ENCODE measurements around the gene MYO18A. TPM values are rescaled to one million over a fixed set of nuclear protein-coding genes. Genes with fewer than 3 reads are reported as not detected.

Gene MYO18A
- total and polyA plus RNA-seq, 2 of the 4 experiments (the other 2 are of a cell fraction) = 22.4 to 39.1 TPM

DNA sequence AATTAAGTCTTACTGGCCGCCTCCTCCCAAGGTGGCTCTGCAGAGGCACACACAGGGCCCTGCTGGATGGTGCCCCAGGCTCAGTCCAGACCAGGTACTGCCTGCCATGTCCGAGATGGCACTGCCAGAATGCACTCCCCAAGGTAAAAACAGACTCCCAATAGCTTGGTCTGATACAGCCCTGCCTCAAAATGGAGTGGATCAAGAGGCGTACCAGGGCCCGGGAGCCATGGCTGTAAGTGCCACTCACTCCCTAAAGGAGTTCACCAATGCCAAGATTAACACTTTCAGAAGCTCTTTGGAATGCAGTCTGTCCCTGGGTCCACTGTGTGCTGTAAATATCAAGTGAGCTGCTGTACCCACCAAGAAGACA lies 576 bp upstream of the MYO18A start:
- in situ Hi-C loops (cut with MboI; ENCODE audit: low sequenced_read_pairs) = no loop called here

More for the DNA sequence above, 576 bp upstream of the MYO18A start:
- H3K18ac ChIP-seq (ENCODE audit: low read depth, low read length) = peak overlapping the region; percentile 94
- 0 out of 2 replicates have a peak overlapping the region, but pooled peaks have one; percentile 0 for H2BK20ac ChIP-seq (ENCODE audit: low read depth, low read length)
- 0 out of 2 replicates have a peak, but pooled peaks cover 3% of the 10 kb centered on the region for H4K20me1 ChIP-seq (ENCODE audit: insufficient read depth, low read length)
- peak overlapping the region; percentile 91 for H2BK120ac ChIP-seq (ENCODE audit: low read depth, low read length)
- no peaks in the 10 kb centered on the region for H3K36me3 ChIP-seq (ENCODE audit: control insufficient read depth, insufficient read depth, low read length)
- H3K27ac ChIP-seq (ENCODE audit: insufficient read depth, low read length) = peak overlapping the region; percentile 84
- dilution Hi-C loops (cut with HindIII; ENCODE audit: low sequenced_read_pairs, unreplicated experiment) = no loop called here
- peak overlapping the region; percentile 96 for H2AFZ ChIP-seq (replicated peaks; ENCODE audit: low read length, poor library complexity)
- H3K4me2 ChIP-seq (ENCODE audit: low read depth, low read length) = peak overlapping the region; percentile 95
- peak overlapping the region; percentile 87 for H3K23ac ChIP-seq (ENCODE audit: low read depth, low read length)
- H2AK5ac ChIP-seq (ENCODE audit: low read depth, low read length) = peak overlapping the region; percentile 63
- ChIA-PET CTCF (interaction anchor here (1.0 to 3.8 kb wide), 14 partner anchors 9 to 111 kb away, joined by 3 to 25 read pairs (median 4); no protein-coding TSS in a partner anchor), POLR2A (ENCODE audit: unreplicated experiment) (interaction anchor here (1.3 kb wide), 2 partner anchors 12 to 32 kb away, joined by 3 to 5 read pairs; no protein-coding TSS in a partner anchor)
- WGBS, 2 experiments (ENCODE audit: extremely low coverage in 2 of 2, insufficient read length in 1 of 2) = 0% methylated on average over 1 of the region's 4 CpGs; no CpG with 5 or more reads in 1 of the 2 experiments
- no peak for ATAC-seq (ENCODE audit: low read depth)
- peak overlapping the region; percentile 34; the same call in 2 of the 3 replicates for H2BK15ac ChIP-seq (ENCODE audit: low read depth, low read length)
- no peak overlapping the region for H3K56ac ChIP-seq (ENCODE audit: extremely low read depth, insufficient read depth, low read length)
- H4K91ac ChIP-seq (ENCODE audit: insufficient read depth, low read depth, low read length) = peak overlapping the region; percentile 85; the same call in 1 of the 2 replicates
- H4K8ac ChIP-seq (ENCODE audit: low read depth in 2 of 2, low read length in 2 of 2) = peak overlapping the region; percentile 93 to 94
- H3K14ac ChIP-seq (replicated peaks; ENCODE audit: low read depth, low read length) = peak overlapping the region; percentile 82
- no peak for TF ChIP-seq NFE2L2 (IDR thresholded peaks at IDR 0.05; ENCODE audit: low read depth, low read length)
- no peak for TF ChIP-seq MAZ (IDR thresholded peaks at IDR 0.05; ENCODE audit: borderline replicate concordance, low read depth, low read length)
- TF ChIP-seq MAFK (IDR thresholded peaks at IDR 0.05; ENCODE audit: low read depth, low read length) = no peak
- TF ChIP-seq, protein P1, sequence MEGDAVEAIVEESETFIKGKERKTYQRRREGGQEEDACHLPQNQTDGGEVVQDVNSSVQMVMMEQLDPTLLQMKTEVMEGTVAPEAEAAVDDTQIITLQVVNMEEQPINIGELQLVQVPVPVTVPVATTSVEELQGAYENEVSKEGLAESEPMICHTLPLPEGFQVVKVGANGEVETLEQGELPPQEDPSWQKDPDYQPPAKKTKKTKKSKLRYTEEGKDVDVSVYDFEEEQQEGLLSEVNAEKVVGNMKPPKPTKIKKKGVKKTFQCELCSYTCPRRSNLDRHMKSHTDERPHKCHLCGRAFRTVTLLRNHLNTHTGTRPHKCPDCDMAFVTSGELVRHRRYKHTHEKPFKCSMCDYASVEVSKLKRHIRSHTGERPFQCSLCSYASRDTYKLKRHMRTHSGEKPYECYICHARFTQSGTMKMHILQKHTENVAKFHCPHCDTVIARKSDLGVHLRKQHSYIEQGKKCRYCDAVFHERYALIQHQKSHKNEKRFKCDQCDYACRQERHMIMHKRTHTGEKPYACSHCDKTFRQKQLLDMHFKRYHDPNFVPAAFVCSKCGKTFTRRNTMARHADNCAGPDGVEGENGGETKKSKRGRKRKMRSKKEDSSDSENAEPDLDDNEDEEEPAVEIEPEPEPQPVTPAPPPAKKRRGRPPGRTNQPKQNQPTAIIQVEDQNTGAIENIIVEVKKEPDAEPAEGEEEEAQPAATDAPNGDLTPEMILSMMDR (conservative IDR thresholded peaks at IDR 0.05; ENCODE audit: low read depth, low read length) = no peak
- no peak for TF ChIP-seq RCOR1 (IDR thresholded peaks at IDR 0.05; ENCODE audit: insufficient replicate concordance, low read length)
- TF ChIP-seq POLR2A (IDR thresholded peaks at IDR 0.05; ENCODE audit: low read depth, low read length) = no peak
- no peak for TF ChIP-seq MXI1 (IDR thresholded peaks at IDR 0.05; ENCODE audit: borderline replicate concordance, low read depth, low read length)
- TF ChIP-seq BHLHE40 (IDR thresholded peaks at IDR 0.05; ENCODE audit: low read depth, low read length) = no peak
- no peak for TF ChIP-seq FOS (IDR thresholded peaks at IDR 0.05; ENCODE audit: low read depth, low read length)
- TF ChIP-seq RFX5 (IDR thresholded peaks at IDR 0.05; ENCODE audit: low read depth, low read length) = no peak
- TF ChIP-seq RAD21 (IDR thresholded peaks at IDR 0.05; ENCODE audit: low read length) = no peak
- no peak for TF ChIP-seq CEBPB (IDR thresholded peaks at IDR 0.05; ENCODE audit: low read depth, low read length)
- TF ChIP-seq, protein P2, sequence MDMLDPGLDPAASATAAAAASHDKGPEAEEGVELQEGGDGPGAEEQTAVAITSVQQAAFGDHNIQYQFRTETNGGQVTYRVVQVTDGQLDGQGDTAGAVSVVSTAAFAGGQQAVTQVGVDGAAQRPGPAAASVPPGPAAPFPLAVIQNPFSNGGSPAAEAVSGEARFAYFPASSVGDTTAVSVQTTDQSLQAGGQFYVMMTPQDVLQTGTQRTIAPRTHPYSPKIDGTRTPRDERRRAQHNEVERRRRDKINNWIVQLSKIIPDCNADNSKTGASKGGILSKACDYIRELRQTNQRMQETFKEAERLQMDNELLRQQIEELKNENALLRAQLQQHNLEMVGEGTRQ (IDR thresholded peaks at IDR 0.05; ENCODE audit: low read depth, low read length) = no peak
- no peak for TF ChIP-seq SMC3 (IDR thresholded peaks at IDR 0.05; ENCODE audit: low read depth, low read length)
- peak overlapping the region; percentile 78 for H2BK5ac ChIP-seq (ENCODE audit: low read depth, low read length, poor library complexity, severe bottlenecking)
- H3K27me3 ChIP-seq (ENCODE audit: control insufficient read depth, insufficient read depth, low read length) = no peaks in the 10 kb centered on the region
- H3K4me1 ChIP-seq (ENCODE audit: control insufficient read depth, insufficient read depth, low read length) = peaks cover 29% of the 10 kb centered on the region
- intact Hi-C loops (cut with micrococcal nuclease) = loop anchor here (1.0 kb wide), 3 partner anchors 31 to 56 kb away; no protein-coding TSS in a partner anchor
- H3K79me1 ChIP-seq (ENCODE audit: low read depth in 1 of 2, low read length in 2 of 2) = peaks cover 27 to 41% of the 10 kb centered on the region in 2 experiments
- no peak for DNase-seq
- peak overlapping the region; percentile 81 for H3K9ac ChIP-seq (ENCODE audit: low read depth, low read length)
- no peaks in the 10 kb centered on the region; the same call in 1 of the 2 replicates for H3K9me1 ChIP-seq (ENCODE audit: insufficient read depth, low read length)
- H2AK9ac ChIP-seq (replicated peaks; ENCODE audit: low read depth, low read length, poor library complexity) = peak overlapping the region; percentile 90
- peak overlapping the region; percentile 96 for H4K5ac ChIP-seq (ENCODE audit: low read depth, low read length)
- peak overlapping the region; percentile 95 for H3K4ac ChIP-seq (ENCODE audit: low read depth, low read length)
- H3K9me3 ChIP-seq (ENCODE audit: control insufficient read depth, insufficient read depth, low read length) = no peaks in the 10 kb centered on the region
- peak overlapping the region; percentile 79 for H3K4me3 ChIP-seq (ENCODE audit: insufficient read depth, low read depth, low read length)
- no TSS peak for BruUV-seq (replicated peaks)

Data from IMR-90 (cell line).